ENCODE data around the gene CD55.

The CD55 gene

GRCh38 chr1:207345644-207346477 lies 24.4 kb downstream of the CD55 start:
- Histone ChIP-seq H3K27ac (ENCODE audit: low read depth, low read length) (no peak overlapping the region), H3K27me3 (ENCODE audit: control insufficient read depth, insufficient read depth, low read length) (no peaks in the 10 kb centered on the region), H3K36me3 (ENCODE audit: control insufficient read depth, insufficient read depth, low read length) (peaks cover 14% of the 10 kb centered on the region), H3K9ac (ENCODE audit: low read length) (no peak overlapping the region), H3K9me3 (ENCODE audit: control insufficient read depth, insufficient read depth, low read depth, low read length) (no peaks in the 10 kb centered on the region; the same call in 1 of the 2 replicates), H3K4me1 (ENCODE audit: control insufficient read depth, insufficient read depth, low read length) (peaks cover 6% of the 10 kb centered on the region; the same call in 1 of the 2 replicates), H3K4me3 (ENCODE audit: low read depth, low read length) (no peak overlapping the region)

- Histone ChIP-seq H3K27me3 (ENCODE audit: control insufficient read depth, insufficient read depth, low read length) (no peaks in the 10 kb centered on the region), H3K27ac (ENCODE audit: low read depth, low read length) (no peak overlapping the region), H3K9me3 (ENCODE audit: control insufficient read depth, insufficient read depth, low read depth, low read length) (no peaks in the 10 kb centered on the region; the same call in 1 of the 2 replicates), H3K4me3 (ENCODE audit: low read depth, low read length) (no peak overlapping the region), H3K4me1 (ENCODE audit: control insufficient read depth, insufficient read depth, low read length) (peaks cover 6% of the 10 kb centered on the region), H3K9ac (ENCODE audit: low read length) (no peak overlapping the region), H3K36me3 (ENCODE audit: control insufficient read depth, insufficient read depth, low read length) (peaks cover 14% of the 10 kb centered on the region)
Observed at GRCh38 chr1:207346513-207346912, 25.0 kb downstream of the CD55 start.

DNA sequence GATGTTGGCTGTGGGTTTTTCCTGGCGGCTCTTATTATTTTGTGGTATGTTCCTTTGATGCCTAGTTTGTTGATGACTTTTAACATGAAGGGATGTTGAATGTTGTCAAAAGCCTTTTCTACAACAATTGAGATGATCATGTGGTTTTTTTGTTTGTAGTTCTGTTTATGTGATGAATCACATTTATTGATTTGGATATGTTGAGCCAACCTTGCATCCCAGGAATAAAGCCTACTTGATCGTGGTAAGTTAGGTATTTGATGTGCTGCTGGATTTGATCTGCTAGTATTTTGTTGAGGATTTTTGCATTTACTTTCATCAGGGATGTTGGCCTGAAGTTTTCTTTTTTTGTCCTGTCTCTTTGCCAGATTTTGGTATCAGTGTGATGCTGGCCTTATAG lies 28.5 kb downstream of the CD55 start:
- no peak overlapping the region for H3K27ac ChIP-seq (ENCODE audit: low read depth, low read length)
- peaks cover 14% of the 10 kb centered on the region for H3K36me3 ChIP-seq (ENCODE audit: control insufficient read depth, insufficient read depth, low read length)
- no peaks in the 10 kb centered on the region for H3K27me3 ChIP-seq (ENCODE audit: control insufficient read depth, insufficient read depth, low read length)
- H3K9ac ChIP-seq (ENCODE audit: low read length): no peak overlapping the region
- H3K9me3 ChIP-seq (ENCODE audit: control insufficient read depth, insufficient read depth, low read depth, low read length): no peaks in the 10 kb centered on the region; the same call in 1 of the 2 replicates
- H3K4me1 ChIP-seq (ENCODE audit: control insufficient read depth, insufficient read depth, low read length): peaks cover 6% of the 10 kb centered on the region
- no peak overlapping the region for H3K4me3 ChIP-seq (ENCODE audit: low read depth, low read length)

DNA sequence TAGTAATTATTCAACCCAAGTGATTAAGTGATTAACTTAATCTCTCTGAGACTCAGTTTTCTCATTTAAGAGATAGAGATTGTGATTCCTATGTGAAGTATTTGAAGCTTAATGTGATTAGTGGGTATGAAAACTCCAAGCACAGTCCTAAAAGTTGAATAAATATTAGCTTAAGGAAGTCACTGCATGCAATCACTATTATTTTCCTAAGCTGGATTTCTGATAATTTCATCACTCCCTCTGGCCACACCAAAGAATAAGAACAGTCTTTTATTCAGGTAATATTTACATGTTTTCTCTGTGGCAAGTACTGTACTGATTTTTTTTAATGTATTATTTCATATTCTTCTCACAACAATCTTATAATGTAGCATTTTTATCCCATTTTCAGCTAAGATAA lies 31.1 kb downstream of the CD55 start:
- H3K9me3 ChIP-seq (ENCODE audit: control insufficient read depth, insufficient read depth, low read depth, low read length): no peaks in the 10 kb centered on the region; the same call in 1 of the 2 replicates
- peaks cover 3% of the 10 kb centered on the region; the same call in 1 of the 2 replicates for H3K4me1 ChIP-seq (ENCODE audit: control insufficient read depth, insufficient read depth, low read length)
- H3K4me3 ChIP-seq (ENCODE audit: low read depth, low read length): no peak overlapping the region
- peaks cover 6% of the 10 kb centered on the region for H3K36me3 ChIP-seq (ENCODE audit: control insufficient read depth, insufficient read depth, low read length)
- no peak overlapping the region for H3K9ac ChIP-seq (ENCODE audit: low read length)
- H3K27ac ChIP-seq (ENCODE audit: low read depth, low read length): no peak overlapping the region; the same call in 1 of the 2 replicates
- H3K27me3 ChIP-seq (ENCODE audit: control insufficient read depth, insufficient read depth, low read length): no peaks in the 10 kb centered on the region

GRCh38 chr1:207355060-207355459 lies 33.6 kb downstream of the CD55 start:
- peaks cover 3% of the 10 kb centered on the region; the same call in 1 of the 2 replicates for H3K4me1 ChIP-seq (ENCODE audit: control insufficient read depth, insufficient read depth, low read length)
- H3K4me3 ChIP-seq (ENCODE audit: low read depth, low read length): no peak overlapping the region
- no peaks in the 10 kb centered on the region for H3K27me3 ChIP-seq (ENCODE audit: control insufficient read depth, insufficient read depth, low read length)
- H3K27ac ChIP-seq (ENCODE audit: low read depth, low read length): no peak overlapping the region
- no peaks in the 10 kb centered on the region for H3K36me3 ChIP-seq (ENCODE audit: control insufficient read depth, insufficient read depth, low read length)
- no peaks in the 10 kb centered on the region; the same call in 1 of the 2 replicates for H3K9me3 ChIP-seq (ENCODE audit: control insufficient read depth, insufficient read depth, low read depth, low read length)
- H3K9ac ChIP-seq (ENCODE audit: low read length): no peak overlapping the region

GRCh38 chr1:207355513-207356295 lies 34.2 kb downstream of the CD55 start:
- no peaks in the 10 kb centered on the region for H3K9me3 ChIP-seq (ENCODE audit: control insufficient read depth, insufficient read depth, low read depth, low read length)
- H3K27ac ChIP-seq (ENCODE audit: low read depth, low read length): no peak overlapping the region
- no peaks in the 10 kb centered on the region for H3K27me3 ChIP-seq (ENCODE audit: control insufficient read depth, insufficient read depth, low read length)
- peaks cover 3% of the 10 kb centered on the region; the same call in 1 of the 2 replicates for H3K4me1 ChIP-seq (ENCODE audit: control insufficient read depth, insufficient read depth, low read length)
- no peak overlapping the region for H3K4me3 ChIP-seq (ENCODE audit: low read depth, low read length)
- H3K9ac ChIP-seq (ENCODE audit: low read length): no peak overlapping the region
- no peaks in the 10 kb centered on the region for H3K36me3 ChIP-seq (ENCODE audit: control insufficient read depth, insufficient read depth, low read length)

- H3K9me3 ChIP-seq (ENCODE audit: control insufficient read depth, insufficient read depth, low read depth, low read length): no peaks in the 10 kb centered on the region
- peaks cover 7% of the 10 kb centered on the region for H3K4me1 ChIP-seq (ENCODE audit: control insufficient read depth, insufficient read depth, low read length)
- H3K4me3 ChIP-seq (ENCODE audit: low read depth, low read length): no peak overlapping the region
- H3K9ac ChIP-seq (ENCODE audit: low read length): no peak overlapping the region
- no peaks in the 10 kb centered on the region for H3K27me3 ChIP-seq (ENCODE audit: control insufficient read depth, insufficient read depth, low read length)
- H3K36me3 ChIP-seq (ENCODE audit: control insufficient read depth, insufficient read depth, low read length): no peaks in the 10 kb centered on the region
- H3K27ac ChIP-seq (ENCODE audit: low read depth, low read length): no peak overlapping the region
Observed at GRCh38 chr1:207361029-207361428, 39.6 kb downstream of the CD55 start.

DNA sequence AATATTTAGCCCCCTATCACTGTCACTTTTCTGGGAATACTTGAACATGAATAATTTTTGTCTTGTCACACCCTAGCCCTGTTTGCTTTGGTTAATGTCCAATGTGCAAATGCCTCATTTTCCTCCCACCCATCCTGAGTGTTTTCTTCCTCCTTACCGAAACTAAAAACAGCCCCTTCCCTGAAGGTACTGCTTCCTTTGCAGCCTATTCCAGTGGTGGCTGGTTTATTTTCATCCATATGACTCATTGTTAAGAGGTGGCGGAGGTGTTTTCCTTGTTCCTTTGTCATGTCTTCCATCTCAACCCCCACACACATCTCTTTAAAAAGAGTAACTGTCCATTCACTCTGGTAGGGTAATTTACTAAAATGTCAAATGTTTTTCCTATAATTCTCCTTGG lies 40.4 kb downstream of the CD55 start:
- Histone ChIP-seq H3K9ac (ENCODE audit: low read length) (no peak overlapping the region), H3K36me3 (ENCODE audit: control insufficient read depth, insufficient read depth, low read length) (no peaks in the 10 kb centered on the region), H3K27me3 (ENCODE audit: control insufficient read depth, insufficient read depth, low read length) (no peaks in the 10 kb centered on the region)

GRCh38 chr1:207362962-207363860 lies 41.7 kb downstream of the CD55 start:
- no peaks in the 10 kb centered on the region for H3K9me3 ChIP-seq (ENCODE audit: control insufficient read depth, insufficient read depth, low read depth, low read length)
- H3K9ac ChIP-seq (ENCODE audit: low read length): no peak overlapping the region
- H3K4me3 ChIP-seq (ENCODE audit: low read depth, low read length): no peak overlapping the region
- no peaks in the 10 kb centered on the region for H3K36me3 ChIP-seq (ENCODE audit: control insufficient read depth, insufficient read depth, low read length)
- H3K4me1 ChIP-seq (ENCODE audit: control insufficient read depth, insufficient read depth, low read length): peaks cover 4% of the 10 kb centered on the region
- no peaks in the 10 kb centered on the region for H3K27me3 ChIP-seq (ENCODE audit: control insufficient read depth, insufficient read depth, low read length)
- H3K27ac ChIP-seq (ENCODE audit: low read depth, low read length): no peak overlapping the region

More for the DNA sequence above, 40.4 kb downstream of the CD55 start:
- H3K4me3 ChIP-seq (ENCODE audit: low read depth, low read length): no peak overlapping the region
- H3K4me1 ChIP-seq (ENCODE audit: control insufficient read depth, insufficient read depth, low read length): peaks cover 7% of the 10 kb centered on the region
- H3K27ac ChIP-seq (ENCODE audit: low read depth, low read length): no peak overlapping the region
- H3K9me3 ChIP-seq (ENCODE audit: control insufficient read depth, insufficient read depth, low read depth, low read length): no peaks in the 10 kb centered on the region

GRCh38 chr1:207363871-207364270 lies 42.4 kb downstream of the CD55 start:
- no peak overlapping the region for H3K4me3 ChIP-seq (ENCODE audit: low read depth, low read length)
- no peaks in the 10 kb centered on the region for H3K36me3 ChIP-seq (ENCODE audit: control insufficient read depth, insufficient read depth, low read length)
- no peak overlapping the region for H3K9ac ChIP-seq (ENCODE audit: low read length)
- no peaks in the 10 kb centered on the region for H3K9me3 ChIP-seq (ENCODE audit: control insufficient read depth, insufficient read depth, low read depth, low read length)
- H3K27me3 ChIP-seq (ENCODE audit: control insufficient read depth, insufficient read depth, low read length): no peaks in the 10 kb centered on the region
- H3K4me1 ChIP-seq (ENCODE audit: control insufficient read depth, insufficient read depth, low read length): peaks cover 4% of the 10 kb centered on the region
- no peak overlapping the region for H3K27ac ChIP-seq (ENCODE audit: low read depth, low read length)

All from HUES6 (cell line).